ENCODE measurements around the gene EHD4. TPM values are rescaled to one million over a fixed set of nuclear protein-coding genes. Genes with fewer than 3 reads are reported as not detected.

Gene EHD4
- polyA plus RNA-seq, 1 experiment, result 19.3 TPM

DNA sequence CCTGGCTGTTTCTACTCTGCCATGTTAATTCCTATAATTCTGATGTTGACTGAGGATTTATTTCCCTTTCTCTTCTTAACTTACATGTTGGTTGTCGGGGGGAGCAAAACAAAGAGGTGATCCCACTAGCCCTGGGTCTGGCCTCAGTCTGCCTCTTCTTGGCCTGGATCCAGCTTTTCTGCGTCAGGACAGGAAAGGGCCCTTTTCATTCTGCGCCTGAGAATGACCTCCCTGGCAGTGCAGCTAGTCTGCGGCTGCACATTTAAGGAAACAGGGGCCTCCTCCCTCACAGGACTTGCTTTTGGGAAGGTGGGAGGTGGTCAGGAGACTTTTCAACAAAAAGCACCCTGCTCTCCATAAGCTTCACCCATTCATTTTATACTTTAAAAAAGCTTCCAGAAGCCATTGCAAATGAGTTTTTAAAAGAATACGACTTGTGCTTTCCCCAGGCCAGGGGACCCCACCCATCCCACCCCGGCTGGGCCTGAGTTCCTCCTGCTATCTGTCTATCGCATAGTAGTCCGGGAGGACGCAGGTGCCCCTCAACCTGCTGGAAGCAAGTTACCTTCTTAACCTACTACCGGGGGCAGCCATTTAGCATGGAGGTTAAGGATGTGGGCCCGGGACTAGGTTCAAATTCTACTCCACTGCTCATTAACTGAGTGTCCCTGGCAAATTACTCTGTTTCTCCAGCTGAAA lies 21.3 kb upstream of the EHD4 start:
- no peaks in the 10 kb centered on the region for H3K9me3 ChIP-seq (ENCODE audit: control insufficient read depth, insufficient read depth, low read length)
- no peak overlapping the region for H3K27ac ChIP-seq (ENCODE audit: low read depth, low read length)
- ChIA-PET POLR2A (no interaction called here), CTCF (interaction anchor here (1.1 to 1.9 kb wide), 3 partner anchors 9 to 144 kb away, joined by 3 to 6 read pairs (median 3); no protein-coding TSS in a partner anchor)
- DNase-seq (ENCODE audit: low read depth, low spot score), result no peak
- no peak for TF ChIP-seq CTCF (IDR thresholded peaks at IDR 0.05; ENCODE audit: low read depth, low read length)
- peaks cover 23% of the 10 kb centered on the region for H3K27me3 ChIP-seq (ENCODE audit: control insufficient read depth, insufficient read depth, low read length)
- H3K4me3 ChIP-seq (ENCODE audit: low read depth, low read length), result no peak overlapping the region

GRCh38 chr15:41992803-41993190 lies 20.4 kb upstream of the EHD4 start:
- no peak overlapping the region for H3K4me3 ChIP-seq (ENCODE audit: low read depth, low read length)
- H3K9me3 ChIP-seq (ENCODE audit: control insufficient read depth, insufficient read depth, low read length), result no peaks in the 10 kb centered on the region
- CTCF ChIA-PET, result interaction anchor here (0.6 to 5.4 kb wide), 3 partner anchors 10 to 145 kb away, joined by 3 to 81 read pairs (median 3); no protein-coding TSS in a partner anchor
- H3K27me3 ChIP-seq (ENCODE audit: control insufficient read depth, insufficient read depth, low read length), result peaks cover 19% of the 10 kb centered on the region
- no peak overlapping the region for H3K27ac ChIP-seq (ENCODE audit: low read depth, low read length)
- POLR2A ChIA-PET, result no interaction called here
- no peak for TF ChIP-seq CTCF (IDR thresholded peaks at IDR 0.05; ENCODE audit: low read depth, low read length)
- DNase-seq (ENCODE audit: low read depth, low spot score), result no peak

- Histone ChIP-seq H3K9me3 (ENCODE audit: control insufficient read depth, insufficient read depth, low read length) (no peaks in the 10 kb centered on the region), H3K4me3 (ENCODE audit: low read depth, low read length) (no peak overlapping the region), H3K27ac (ENCODE audit: low read depth, low read length) (no peak overlapping the region), H3K27me3 (ENCODE audit: control insufficient read depth, insufficient read depth, low read length) (peaks cover 23% of the 10 kb centered on the region)
- DNase-seq (ENCODE audit: low read depth, low spot score), result no peak
- no peak for TF ChIP-seq CTCF (IDR thresholded peaks at IDR 0.05; ENCODE audit: low read depth, low read length)
- POLR2A ChIA-PET, result no interaction called here
- CTCF ChIA-PET, result interaction anchor here (0.6 to 5.4 kb wide), 2 partner anchors 9 to 92 kb away, joined by 3 to 81 read pairs; no protein-coding TSS in a partner anchor
Measured at GRCh38 chr15:41992151-41992802, 19.9 kb upstream of the EHD4 start.

- DNase-seq (ENCODE audit: low read depth, low spot score), result no peak
- Histone ChIP-seq H3K4me3 (ENCODE audit: low read depth, low read length) (no peak overlapping the region), H3K27me3 (ENCODE audit: control insufficient read depth, insufficient read depth, low read length) (peaks cover 26% of the 10 kb centered on the region), H3K27ac (ENCODE audit: low read depth, low read length) (no peak overlapping the region), H3K9me3 (ENCODE audit: control insufficient read depth, insufficient read depth, low read length) (no peaks in the 10 kb centered on the region)
- ChIA-PET POLR2A (no interaction called here), CTCF (interaction anchor here (0.6 to 5.4 kb wide), 13 partner anchors 8 to 467 kb away, joined by 3 to 81 read pairs (median 4); partner anchors contain the start of gene EHD4)
- no peak for TF ChIP-seq CTCF (IDR thresholded peaks at IDR 0.05; ENCODE audit: low read depth, low read length)
Measured at GRCh38 chr15:41990691-41991090, 18.3 kb upstream of the EHD4 start.

GRCh38 chr15:41990243-41990605 lies 17.9 kb upstream of the EHD4 start:
- POLR2A ChIA-PET, result no interaction called here
- no peak overlapping the region for H3K4me3 ChIP-seq (ENCODE audit: low read depth, low read length)

More at GRCh38 chr15:41990243-41990605, 17.9 kb upstream of the EHD4 start:
- CTCF ChIA-PET, result interaction anchor here (0.6 to 5.4 kb wide), 25 partner anchors 8 to 467 kb away, joined by 3 to 81 read pairs (median 4); partner anchors contain the start of gene EHD4
- Histone ChIP-seq H3K27ac (ENCODE audit: low read depth, low read length) (no peak overlapping the region), H3K27me3 (ENCODE audit: control insufficient read depth, insufficient read depth, low read length) (peaks cover 28% of the 10 kb centered on the region), H3K9me3 (ENCODE audit: control insufficient read depth, insufficient read depth, low read length) (no peaks in the 10 kb centered on the region)
- TF ChIP-seq CTCF (IDR thresholded peaks at IDR 0.05; ENCODE audit: low read depth, low read length), result no peak
- DNase-seq (ENCODE audit: low read depth, low spot score), result no peak
